ENCODE results near the gene CASP14.

The CASP14 gene

GRCh38 chr19:15022752-15023151, 26.5 kb upstream of the CASP14 start:
- H3K4me3 ChIP-seq (ENCODE audit: low read depth, low read length): no peak overlapping the region
- no peak for TF ChIP-seq CTCF (IDR thresholded peaks at IDR 0.05; ENCODE audit: low read depth, low read length)

GRCh38 chr19:15025217-15025616, 24.1 kb upstream of the CASP14 start:
- H3K4me3 ChIP-seq (ENCODE audit: low read depth, low read length): no peak overlapping the region
- no peak for TF ChIP-seq CTCF (IDR thresholded peaks at IDR 0.05; ENCODE audit: low read depth, low read length)

GRCh38 chr19:15028490-15028889, 20.8 kb upstream of the CASP14 start:
- no peak overlapping the region for H3K4me3 ChIP-seq (ENCODE audit: low read depth, low read length)
- TF ChIP-seq CTCF (IDR thresholded peaks at IDR 0.05; ENCODE audit: low read depth, low read length): no peak

GRCh38 chr19:15031675-15032074, 17.6 kb upstream of the CASP14 start:
- no peak overlapping the region for H3K4me3 ChIP-seq (ENCODE audit: low read depth, low read length)
- no peak for TF ChIP-seq CTCF (IDR thresholded peaks at IDR 0.05; ENCODE audit: low read depth, low read length)

GRCh38 chr19:15035795-15036311, 13.4 kb upstream of the CASP14 start:
- no peak overlapping the region for H3K4me3 ChIP-seq (ENCODE audit: low read depth, low read length)
- no peak for TF ChIP-seq CTCF (IDR thresholded peaks at IDR 0.05; ENCODE audit: low read depth, low read length)

GRCh38 chr19:15037586-15037985, 11.7 kb upstream of the CASP14 start:
- no peak for TF ChIP-seq CTCF (IDR thresholded peaks at IDR 0.05; ENCODE audit: low read depth, low read length)
- H3K4me3 ChIP-seq (ENCODE audit: low read depth, low read length): no peak overlapping the region

- no peak overlapping the region for H3K4me3 ChIP-seq (ENCODE audit: low read depth, low read length)
- TF ChIP-seq CTCF (IDR thresholded peaks at IDR 0.05; ENCODE audit: low read depth, low read length): no peak
These were observed 11.0 kb upstream of the CASP14 start for GRCh38 chr19:15038294-15038693.

Data from WI38 (cell line).